Kidney epithelial cell (primary cell): ENCODE data around the gene ACOX3. TPM values are rescaled to one million over a fixed set of nuclear protein-coding genes. Genes with fewer than 3 reads are reported as not detected.
"Not testable (repeated sequence)": the region's sequence is repeated elsewhere in the genome, so short reads cannot be mapped to it uniquely, and the experiment has no call there.

Experiments used
- DNase-seq: peaks from one replicate; pipeline ENCODE4 v3.0.0-alpha.2; 2010; ENCODE audit warnings: low read depth
- H3K27me3 ChIP-seq: 2 replicates; pipeline ENCODE4 v1.6.0; 2011; ENCODE audit warnings: low read length; ENCODE audit not compliant: control insufficient read depth, insufficient read depth
- H3K36me3 ChIP-seq: 2 replicates; pipeline ENCODE4 v1.5.1; 2011; ENCODE audit warnings: low read length; ENCODE audit not compliant: control insufficient read depth, insufficient read depth
- H3K4me3 ChIP-seq: 2 replicates; pipeline ENCODE4 v1.5.1; 2011; ENCODE audit warnings: low read depth, mild to moderate bottlenecking, control low read depth, low read length
- total RNA-seq: library from RNA; depleted of rRNA; stranded (reverse); fragments of >200 nt; gene quantifications from 2 replicates; pipeline ENCODE4 v1.2.3, GENCODE V29; 2015
- TF ChIP-seq, protein P1 (sequence below): IDR thresholded peaks from 2 replicates; pipeline ENCODE4 v1.5.1; 2011; ENCODE audit warnings: mild to moderate bottlenecking, moderate library complexity, low read length, control low read depth, inconsistent platforms; ENCODE audit not compliant: insufficient read depth, poor library complexity, severe bottlenecking

The ACOX3 gene
- total RNA-seq, 1 donor from 2014 or later, result 37.4 TPM

DNA sequence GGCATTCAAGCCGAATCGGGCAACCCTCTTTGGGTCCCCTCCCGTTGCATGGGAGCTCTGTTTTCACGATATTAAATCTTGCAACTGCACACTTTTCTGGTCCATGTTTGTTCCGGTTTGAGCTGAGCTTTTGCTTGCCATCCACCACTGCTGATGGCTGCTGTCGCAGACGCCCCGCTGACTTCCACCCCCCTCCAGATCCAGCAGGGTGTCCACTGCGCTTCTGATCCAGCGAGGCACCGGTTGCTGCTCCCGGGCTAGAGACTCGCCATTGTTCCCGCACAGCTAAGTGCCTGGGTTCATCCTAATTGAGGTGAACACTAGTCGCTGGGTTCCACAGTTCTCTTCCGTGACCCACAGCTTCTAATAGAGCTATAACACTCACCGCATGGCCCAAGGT, 13.3 kb downstream of the ACOX3 start:
- no peak overlapping the region for H3K4me3 ChIP-seq
- no peak for DNase-seq
- H3K27me3 ChIP-seq, result no peaks in the 10 kb centered on the region
- TF ChIP-seq, protein P1, sequence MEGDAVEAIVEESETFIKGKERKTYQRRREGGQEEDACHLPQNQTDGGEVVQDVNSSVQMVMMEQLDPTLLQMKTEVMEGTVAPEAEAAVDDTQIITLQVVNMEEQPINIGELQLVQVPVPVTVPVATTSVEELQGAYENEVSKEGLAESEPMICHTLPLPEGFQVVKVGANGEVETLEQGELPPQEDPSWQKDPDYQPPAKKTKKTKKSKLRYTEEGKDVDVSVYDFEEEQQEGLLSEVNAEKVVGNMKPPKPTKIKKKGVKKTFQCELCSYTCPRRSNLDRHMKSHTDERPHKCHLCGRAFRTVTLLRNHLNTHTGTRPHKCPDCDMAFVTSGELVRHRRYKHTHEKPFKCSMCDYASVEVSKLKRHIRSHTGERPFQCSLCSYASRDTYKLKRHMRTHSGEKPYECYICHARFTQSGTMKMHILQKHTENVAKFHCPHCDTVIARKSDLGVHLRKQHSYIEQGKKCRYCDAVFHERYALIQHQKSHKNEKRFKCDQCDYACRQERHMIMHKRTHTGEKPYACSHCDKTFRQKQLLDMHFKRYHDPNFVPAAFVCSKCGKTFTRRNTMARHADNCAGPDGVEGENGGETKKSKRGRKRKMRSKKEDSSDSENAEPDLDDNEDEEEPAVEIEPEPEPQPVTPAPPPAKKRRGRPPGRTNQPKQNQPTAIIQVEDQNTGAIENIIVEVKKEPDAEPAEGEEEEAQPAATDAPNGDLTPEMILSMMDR, result no peak
- H3K36me3 ChIP-seq, result no peaks in the 10 kb centered on the region

DNA sequence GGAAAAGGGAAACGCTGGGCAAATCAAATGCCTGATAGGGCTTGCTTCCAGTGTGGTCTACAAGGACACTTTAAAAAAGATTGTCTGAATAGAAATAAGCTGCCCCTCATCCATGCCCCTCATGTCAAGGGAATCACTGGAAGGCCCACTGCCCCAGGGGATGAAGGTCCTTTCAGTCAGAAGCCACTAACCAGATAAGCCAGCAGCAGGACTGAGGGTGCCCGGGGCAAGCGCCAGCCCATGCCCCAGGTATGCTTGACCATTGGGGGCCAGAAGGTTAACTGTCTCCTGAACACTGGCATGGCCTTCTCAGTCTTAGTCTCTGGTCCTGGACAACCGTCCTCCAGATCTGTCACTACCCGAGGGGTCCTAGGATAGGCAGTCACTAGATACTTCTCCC, 17.7 kb downstream of the ACOX3 start:
- Histone ChIP-seq H3K4me3 (no peak overlapping the region), H3K27me3 (no peaks in the 10 kb centered on the region), H3K36me3 (no peaks in the 10 kb centered on the region)
- DNase-seq, result no peak
- TF ChIP-seq, protein P1, result no peak

DNA sequence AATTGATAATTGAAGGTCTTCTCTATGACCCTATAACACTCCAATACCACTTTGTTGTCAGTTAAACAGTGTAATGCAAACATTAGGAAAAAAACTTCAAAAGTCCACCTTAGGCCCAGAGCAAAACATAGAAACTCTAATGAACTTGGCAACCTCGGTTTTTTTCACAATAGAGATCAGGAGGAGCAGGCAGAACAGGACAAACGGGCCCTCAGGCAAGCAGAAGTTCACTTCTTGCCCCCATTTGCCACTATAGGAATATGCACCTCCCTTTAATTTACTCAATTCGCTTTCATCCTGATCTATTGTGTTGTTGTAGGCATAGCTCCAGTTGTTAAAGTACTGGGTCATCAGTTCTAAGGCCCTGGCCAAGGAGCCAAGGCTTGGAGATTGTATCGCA, 18.2 kb downstream of the ACOX3 start:
- DNase-seq, result no peak
- no peaks in the 10 kb centered on the region for H3K36me3 ChIP-seq
- TF ChIP-seq, protein P1, result no peak
- no peak overlapping the region for H3K4me3 ChIP-seq
- no peaks in the 10 kb centered on the region for H3K27me3 ChIP-seq

DNA sequence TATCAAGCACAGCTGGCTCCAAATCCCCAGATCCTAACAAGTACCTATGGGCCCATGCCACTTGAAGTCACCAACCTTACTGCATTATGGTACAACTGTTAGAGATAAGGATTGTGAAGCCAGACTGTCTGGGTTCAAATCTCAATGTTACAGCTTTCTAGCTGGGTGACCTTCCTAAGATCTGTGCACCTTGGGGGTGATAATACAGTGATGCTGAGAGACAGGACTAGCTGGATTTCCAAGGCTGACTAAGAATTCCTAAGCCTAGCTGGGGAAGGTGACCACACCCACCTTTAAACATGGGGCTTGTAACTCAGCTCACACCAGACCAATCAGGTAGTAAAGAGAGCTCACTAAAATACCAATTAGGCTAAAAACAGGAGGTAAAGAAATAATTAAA, 20.4 kb downstream of the ACOX3 start:
- not testable (repeated sequence) for H3K4me3 ChIP-seq, H3K36me3 ChIP-seq, H3K27me3 ChIP-seq, DNase-seq

DNA sequence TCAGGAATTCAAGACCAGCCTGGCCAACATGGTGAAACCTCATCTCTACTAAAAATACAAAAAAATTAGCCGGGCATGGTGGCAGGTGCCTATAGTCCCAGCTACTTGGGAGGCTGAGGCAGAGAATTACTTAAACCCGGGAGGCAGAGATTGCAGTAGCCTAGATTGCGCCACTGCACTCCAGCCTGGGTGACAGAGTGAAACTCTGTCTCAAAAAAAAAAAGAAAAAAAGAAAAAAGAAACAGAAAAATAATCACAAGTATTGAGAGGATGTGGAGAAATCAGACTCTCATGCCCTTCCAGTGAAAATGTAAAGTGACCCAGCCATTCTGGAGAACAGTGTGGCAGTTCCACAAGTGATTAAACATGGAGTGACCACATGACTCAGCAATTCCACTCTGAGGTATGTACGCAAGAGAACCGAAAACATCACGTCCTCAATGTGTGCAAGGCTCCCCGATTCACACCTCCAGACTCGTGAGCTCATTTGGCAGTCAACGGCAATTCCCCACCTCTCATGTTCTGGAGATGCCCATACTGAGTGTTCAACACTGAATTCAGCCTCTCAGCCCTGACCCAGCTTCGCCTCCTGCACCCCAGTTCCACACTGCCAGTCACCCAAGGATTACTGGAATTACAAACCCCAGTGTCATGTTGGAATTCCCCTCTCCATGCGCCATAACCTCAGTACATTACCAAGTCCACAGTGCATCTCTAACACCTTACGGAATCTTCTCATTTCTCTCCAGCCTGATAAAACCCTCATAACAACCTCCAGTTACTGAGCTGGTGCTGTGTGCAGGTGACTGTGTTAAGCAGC, 21.1 kb downstream of the ACOX3 start:
- H3K4me3 ChIP-seq, result no peak overlapping the region
- DNase-seq, result no peak

DNA sequence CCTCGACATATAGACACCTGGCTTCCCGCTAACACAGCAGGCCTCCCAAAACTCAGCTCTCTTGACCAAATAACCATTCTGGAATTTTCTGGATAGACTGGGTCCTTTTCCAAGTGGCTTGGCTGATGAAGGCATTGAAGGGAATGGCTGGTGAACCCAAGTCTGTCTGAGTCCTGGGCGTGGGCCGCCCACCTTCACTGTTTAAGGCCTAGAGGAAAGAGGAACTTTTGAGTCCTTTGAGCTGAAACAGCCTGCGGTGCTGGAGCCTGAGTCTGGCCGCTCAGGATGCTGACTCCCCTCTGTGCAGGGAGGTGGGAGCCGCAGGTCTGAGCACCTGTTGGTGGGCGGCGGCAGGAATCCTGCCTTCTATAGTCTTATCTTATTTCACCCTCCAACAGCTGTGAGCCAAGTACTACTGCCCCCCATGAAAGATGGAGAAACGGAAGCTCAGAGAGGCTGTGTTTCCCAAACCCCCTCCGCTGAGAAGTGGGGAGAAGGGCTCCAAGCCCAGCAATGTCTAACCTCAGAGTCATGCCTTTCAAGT, 23.4 kb downstream of the ACOX3 start:
- DNase-seq, result no peak
- Histone ChIP-seq H3K27me3 (no peaks in the 10 kb centered on the region), H3K4me3 (no peak overlapping the region), H3K36me3 (peaks cover 1% of the 10 kb centered on the region)
- TF ChIP-seq, protein P1, result no peak

More for the DNA sequence above, 21.1 kb downstream of the ACOX3 start:
- Histone ChIP-seq H3K36me3 (peaks cover under 1% of the 10 kb centered on the region), H3K27me3 (no peaks in the 10 kb centered on the region)
- TF ChIP-seq, protein P1, result no peak
